LoVo (cell line): ENCODE data around the gene NTM.

Experiments
- DNase-seq: peaks from one replicate; pipeline ENCODE4 v3.0.0-alpha.2; 2016; ENCODE audit warnings: low spot score

The NTM gene

DNA sequence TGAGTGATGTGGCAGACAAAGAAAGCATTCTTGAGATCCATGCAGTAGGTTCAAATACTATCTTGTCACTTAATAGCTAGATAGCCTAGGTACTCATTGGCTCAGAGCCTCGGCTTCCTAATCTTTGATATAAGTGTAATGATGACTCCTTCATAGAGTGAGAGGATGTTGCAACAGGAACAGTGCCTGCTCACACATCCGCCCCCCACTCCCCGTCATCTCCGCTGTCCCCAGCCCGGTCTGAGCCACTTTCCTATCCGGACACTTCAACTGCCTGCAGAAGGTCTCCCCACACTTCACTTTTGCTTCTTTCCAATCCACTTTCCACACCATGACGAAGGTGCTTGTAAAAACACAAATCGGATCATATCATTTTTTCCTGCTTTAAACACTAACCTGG, 128.8 kb downstream of the NTM start:
- no peak for DNase-seq

DNA sequence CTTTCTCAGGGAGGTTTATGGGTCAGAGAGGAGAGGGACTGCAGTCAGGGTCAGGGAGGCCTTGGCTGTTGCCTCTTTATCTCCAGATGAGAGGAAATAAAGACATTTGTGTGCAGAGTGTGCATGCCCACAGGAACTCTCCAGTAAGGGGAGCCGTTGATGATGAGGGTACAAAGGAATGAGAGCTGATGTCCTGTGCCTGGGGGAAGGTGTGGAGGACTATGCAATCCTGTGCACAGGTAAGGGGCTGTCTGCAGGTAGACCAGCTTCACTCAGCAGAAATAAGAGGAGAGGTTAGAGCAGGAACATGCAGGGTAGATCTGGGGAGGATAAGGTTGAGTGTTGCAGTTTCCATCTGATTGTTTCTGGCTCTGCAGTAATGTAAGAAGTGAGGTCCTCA, 132.6 kb downstream of the NTM start:
- no peak for DNase-seq

DNA sequence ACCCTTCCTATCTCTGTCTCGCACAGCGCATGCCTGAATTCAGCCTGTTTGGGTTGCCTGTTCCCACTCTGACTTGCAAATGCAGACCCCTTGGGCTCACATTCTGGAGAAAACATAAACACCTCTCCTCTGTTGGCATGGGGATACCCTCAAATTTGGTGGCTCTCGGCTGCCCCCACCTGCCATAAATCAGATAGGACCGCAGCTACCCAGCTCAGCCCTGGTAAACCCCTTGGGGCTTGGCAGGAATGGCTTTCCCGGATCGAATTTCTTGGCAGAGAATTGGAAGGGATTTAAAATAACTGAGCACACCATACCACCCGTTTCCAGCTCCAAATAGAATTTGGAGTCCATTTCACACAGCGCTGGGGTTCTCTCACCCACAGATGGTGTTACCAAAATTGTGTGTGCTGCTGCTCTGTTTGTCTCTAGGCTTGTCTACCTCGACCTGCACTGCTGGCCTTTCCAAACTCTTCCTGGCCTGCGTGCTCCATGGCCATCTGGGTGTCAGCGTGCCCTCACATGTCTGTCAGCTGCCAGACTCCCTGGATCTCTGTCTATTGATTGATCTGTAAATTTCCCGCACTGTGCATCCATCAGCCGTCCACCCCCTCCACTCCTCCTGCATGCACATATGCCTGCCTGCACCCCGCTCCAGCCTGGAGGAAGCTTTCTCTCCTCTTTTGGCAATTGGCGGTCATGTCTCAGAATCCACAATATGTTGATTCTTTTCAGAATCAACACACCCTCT, 134.0 kb downstream of the NTM start:
- no peak for DNase-seq

DNA sequence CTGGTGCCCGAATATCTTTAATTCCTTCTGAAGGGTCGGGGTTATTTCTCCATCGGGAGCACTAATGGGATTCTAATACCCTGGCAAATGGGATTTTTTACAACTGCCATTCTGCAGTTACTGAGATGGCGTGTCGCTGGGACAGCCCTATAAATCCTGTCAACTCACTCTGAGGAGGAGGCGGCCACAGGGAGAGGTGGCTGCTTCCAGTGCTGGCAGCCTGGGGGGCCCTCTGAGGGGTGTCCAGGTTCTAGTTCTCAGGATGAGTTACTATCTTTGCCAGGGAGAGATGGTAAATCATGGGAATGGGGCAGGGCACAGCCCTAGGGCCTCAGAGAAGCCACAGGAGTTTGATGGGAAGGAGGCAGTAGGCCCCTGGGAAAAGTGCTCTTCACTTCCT, 135.9 kb downstream of the NTM start:
- DNase-seq, result no peak

DNA sequence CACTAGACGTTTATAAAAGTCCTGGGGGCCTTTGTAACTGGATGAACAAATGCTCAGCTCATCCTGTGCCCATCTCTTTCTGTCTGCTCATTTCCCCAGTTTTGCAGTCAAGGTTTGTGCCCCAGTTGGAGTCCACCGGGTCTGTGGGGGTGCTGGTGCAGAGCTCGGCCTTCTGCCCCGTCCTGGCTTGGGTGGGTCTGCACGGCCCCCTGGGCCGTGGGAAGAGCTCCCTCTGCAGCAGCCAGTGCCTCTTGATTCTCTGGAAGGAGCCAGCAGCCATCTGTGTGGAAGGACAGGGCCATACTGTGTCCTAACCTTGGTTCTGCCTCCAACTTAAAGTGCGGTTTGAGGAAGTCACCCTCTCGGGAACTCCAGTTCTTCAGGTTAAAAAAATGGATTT, 140.2 kb downstream of the NTM start:
- DNase-seq, result no peak

DNA sequence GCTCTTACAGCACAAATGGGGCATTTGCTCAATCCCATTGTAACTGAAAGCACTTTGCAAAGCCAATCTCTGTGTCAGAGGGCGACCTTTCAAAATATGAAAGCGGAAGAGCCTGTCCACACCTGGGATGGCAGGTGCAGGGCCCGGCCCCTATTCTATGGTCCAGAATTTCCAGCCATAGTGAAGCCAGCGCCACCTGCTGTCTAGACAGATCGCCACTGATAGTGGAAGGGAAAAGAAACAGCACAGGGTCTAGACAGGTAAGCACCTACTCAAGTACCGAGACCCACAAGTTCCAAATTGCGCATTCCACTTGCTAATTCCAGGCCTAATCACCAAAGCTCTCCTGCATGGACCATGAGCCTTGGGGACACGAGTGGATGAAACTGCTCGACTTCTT, 141.4 kb downstream of the NTM start:
- peak; percentile 22 for DNase-seq

DNA sequence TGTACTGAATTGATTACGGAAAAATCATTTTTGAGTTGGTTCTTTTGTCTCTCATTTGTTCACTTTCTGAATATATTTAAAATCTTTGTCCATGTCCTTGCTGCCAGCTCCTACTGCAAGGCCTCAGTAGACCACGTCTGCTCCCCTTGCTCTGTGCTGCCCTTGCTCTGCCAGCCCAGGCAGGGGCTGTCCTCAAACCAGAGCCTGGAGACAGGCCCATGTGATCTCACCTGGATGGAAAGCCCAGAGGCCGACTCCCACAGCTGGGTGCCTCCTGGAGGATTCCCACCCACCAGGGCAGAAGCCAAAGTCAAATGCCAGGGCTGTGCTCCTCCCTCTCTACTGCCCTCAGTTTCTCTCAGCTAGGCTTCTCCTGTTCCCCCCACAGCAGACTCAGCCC, 141.8 kb downstream of the NTM start:
- DNase-seq, result no peak

DNA sequence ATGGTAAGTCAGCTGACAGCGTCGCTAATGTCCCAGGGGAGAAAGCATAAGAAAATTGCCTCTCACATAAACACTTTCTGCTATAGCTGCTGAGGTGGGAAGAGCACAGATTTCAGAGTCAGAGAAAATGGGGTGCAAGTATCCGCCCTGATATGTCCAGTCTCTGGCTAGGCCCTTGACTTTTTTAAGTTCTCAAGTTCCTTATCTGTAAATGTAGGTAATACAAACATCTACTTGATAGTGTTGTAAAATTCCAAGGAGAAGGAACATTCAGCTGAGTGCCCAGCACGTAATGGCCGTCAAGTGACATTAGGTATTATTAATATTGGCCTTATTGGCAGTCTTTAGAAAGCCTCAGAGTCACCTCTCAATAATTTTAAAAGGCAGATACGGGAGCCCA, 143.6 kb downstream of the NTM start:
- no peak for DNase-seq

DNA sequence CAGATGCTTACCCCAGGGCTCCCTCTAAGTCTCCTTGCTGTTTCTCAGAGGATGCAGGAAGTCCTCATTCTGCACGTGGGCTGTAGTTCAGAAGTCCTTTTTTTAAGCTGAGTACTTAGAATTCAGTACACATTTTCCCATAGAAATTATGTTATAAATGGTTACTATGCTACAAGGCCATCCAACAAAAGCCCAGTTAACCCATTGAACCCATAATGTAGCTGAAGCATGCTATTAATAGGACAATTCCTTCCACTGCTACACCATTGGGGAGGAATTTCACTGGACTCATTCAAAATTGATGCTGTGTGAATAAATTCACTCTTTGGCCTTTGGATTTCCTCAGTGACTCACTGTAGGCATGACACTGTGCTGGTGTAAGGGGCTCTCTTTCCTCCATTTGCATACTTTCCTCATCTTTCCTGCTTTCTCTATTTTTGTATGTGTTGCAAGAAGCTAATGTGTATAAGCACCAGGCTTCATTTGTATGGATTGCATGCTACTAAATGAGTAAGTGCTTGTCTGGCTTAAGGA, 148.0 kb downstream of the NTM start:
- no peak for DNase-seq

DNA sequence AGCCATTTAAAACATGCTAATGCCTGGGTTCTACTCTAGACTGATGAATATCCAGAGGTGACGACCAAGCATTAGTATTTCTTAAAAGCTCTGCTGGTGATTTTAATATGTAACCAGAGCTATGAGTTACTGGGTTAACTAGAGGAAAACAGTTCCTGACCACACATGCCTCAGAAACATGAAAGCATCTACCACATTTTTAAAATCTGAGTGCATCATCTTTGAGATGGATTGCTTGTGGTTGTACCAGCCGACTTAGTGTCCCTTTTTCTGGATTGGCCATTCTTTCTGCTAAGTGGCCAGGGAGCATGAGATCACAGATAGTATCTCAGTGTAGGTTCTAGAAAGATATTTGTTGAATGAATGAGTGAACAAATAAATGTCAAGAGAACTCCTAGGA, 152.4 kb downstream of the NTM start:
- no peak for DNase-seq

DNA sequence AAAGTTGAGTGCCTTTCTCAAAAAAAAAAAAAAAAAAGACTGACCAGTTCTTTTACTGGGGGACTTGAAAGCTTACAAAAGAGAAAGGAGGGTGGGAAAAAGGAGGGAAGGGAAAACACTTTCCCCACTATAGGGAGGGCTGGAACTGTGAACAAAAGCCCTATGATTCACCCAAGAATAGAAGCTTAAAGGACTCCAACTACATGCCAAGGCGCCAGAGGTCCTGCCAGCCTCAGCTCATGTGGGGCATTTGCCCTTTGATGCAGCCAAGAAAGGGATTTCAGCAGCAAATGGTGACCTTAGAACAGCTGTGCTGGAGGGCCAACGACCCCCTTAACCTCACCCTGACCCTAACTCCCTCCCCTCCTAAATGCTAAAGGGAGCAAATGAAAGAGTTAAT, 160.0 kb downstream of the NTM start:
- no peak for DNase-seq

DNA sequence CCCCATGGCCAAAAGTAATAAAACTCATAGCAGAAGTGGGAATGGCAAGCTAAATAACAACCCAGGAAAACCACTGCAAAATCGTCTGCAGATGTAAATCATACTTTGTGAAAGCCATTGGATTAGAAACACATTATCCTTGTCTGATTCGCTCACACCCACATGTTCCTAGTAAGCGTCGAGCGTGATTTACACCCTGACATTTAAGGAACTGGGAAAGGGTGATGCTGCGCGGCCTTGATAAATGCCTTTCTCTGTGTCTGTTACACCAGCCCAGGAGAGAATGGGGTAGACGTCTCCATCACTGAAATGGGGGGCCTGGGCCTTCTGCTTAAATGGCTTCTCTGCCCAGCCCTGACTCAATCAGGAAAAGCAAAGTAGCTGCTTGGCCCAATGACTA, 162.7 kb downstream of the NTM start:
- no peak for DNase-seq

DNA sequence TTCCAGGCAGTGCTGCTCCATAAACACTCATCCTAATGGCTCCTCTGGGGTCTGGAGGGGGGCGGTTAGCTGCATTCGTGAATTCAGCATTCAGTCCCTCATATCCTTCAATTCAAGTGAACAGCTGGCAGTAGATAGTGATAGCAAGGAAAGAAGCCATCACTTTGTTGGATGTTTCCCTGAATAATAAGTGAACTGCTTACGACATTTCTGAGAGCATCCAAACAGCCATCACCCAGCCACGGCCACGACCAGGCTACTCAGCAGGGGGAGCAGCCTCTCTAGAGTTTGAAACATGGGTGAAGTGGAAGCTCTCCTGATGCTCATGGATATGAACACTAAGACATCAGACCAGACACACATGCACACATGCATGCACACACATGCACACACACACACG, 163.6 kb downstream of the NTM start:
- DNase-seq, result no peak

DNA sequence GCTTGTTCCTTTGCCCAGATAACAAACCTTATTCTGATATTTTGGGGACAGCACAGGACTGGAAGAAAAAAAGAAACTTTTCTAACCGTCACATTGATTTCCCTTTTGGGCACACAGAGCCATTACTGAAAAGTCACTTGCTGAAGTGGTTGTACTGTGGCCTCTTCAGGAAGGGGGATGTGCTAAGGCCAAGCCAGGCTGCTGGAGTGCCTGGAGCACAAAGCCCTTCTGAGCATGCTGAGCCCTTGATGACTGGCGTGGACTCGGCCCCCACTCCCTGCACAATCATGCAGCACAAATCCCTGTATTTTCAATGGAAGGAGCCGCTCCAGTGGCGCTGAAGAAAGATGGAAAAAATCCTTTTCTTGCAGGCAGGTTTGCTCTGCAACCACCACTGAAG, 164.2 kb downstream of the NTM start:
- no peak for DNase-seq

DNA sequence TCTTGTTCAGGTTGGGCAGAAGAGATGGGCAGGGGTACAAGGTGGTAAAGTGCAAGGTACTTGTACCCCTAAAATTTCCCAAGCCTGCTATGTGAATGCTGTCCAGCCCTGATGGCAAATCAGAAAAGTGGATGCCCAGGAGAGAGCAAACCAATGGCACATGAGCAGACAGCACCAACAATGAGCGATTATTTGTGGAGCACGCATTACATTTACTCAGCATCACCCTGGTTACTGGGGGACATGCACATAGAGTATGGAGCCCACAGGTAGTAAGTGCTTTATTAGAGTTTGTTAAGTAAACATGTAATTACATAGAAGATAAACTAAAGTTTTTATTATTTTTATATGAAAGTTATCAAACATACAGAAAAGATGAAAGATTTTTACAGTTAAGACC, 165.7 kb downstream of the NTM start:
- DNase-seq, result no peak

DNA sequence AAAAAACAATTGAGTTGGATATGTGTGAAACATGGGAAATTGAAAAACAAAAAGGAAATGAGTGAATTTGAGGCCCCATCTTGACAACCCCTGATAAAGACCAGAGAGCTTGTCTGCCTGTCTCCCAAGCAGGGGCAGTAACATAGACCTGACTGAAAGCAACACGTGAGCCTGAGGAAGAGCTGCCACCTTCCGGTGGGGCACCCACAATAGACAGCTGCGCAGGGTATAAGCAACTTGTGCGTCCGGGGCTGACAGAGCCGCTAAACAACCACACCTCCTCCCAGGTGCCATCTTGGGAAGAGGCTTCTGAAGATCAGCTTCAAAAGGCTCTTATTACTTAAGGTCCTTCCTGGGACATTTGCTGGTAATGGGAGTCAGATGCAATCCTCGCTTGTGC, 166.8 kb downstream of the NTM start:
- DNase-seq, result no peak

DNA sequence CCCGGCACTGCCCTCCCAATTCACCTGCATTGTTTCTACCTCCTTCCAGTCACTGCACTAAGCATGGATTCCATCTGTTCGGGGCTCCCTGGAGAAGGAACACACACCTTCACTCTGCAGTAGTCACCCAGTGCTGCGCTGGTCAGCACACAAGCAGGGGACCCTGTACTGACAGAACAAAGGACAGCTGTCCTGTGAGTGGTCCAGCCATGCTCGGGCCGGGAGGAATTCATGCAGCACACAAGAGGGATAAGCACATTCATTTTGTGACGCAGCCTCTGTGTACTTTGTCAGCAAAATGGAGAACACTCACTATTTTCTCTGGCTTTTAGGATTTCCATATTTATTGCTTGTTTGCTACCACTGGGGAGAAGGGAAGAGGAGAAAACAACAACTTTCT, 167.3 kb downstream of the NTM start:
- DNase-seq, result no peak

DNA sequence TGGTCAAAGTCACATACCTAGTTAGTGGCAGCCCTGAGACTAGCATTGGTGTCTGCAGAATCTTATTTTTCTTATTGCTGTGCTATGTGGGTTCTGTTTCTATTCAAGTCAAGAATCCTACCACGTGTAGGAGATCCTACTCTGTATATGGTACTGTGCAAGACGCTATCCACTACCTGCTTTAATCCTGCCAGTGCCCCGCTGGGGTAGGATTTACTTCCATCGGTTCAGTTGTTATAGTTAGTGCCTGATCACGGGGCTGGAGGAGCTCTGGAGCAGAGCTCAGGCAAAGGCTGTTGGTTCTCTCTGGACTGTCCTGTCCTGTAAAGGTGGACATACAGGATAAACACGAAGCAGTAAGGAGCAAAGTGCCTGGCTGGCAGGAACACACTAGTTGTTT, 167.9 kb downstream of the NTM start:
- DNase-seq, result no peak

DNA sequence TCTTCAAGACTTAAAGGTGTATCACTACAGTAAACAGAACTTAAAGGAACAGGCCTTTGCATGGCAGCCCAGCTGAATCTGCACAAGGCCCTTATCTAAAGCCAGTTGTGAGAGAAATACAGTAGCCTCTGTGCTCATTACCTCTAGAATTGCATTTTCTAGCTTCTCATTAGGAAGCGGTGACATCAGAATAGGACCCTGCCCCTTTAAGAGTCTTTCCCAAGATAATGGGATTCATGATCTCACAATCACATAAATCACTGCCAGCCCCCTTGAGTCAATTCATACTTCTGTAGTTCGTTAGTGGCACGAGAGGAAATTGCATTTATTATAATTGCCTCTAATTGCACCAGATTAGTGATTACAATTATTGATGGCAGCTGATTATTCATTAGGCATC, 170.3 kb downstream of the NTM start:
- DNase-seq, result no peak

DNA sequence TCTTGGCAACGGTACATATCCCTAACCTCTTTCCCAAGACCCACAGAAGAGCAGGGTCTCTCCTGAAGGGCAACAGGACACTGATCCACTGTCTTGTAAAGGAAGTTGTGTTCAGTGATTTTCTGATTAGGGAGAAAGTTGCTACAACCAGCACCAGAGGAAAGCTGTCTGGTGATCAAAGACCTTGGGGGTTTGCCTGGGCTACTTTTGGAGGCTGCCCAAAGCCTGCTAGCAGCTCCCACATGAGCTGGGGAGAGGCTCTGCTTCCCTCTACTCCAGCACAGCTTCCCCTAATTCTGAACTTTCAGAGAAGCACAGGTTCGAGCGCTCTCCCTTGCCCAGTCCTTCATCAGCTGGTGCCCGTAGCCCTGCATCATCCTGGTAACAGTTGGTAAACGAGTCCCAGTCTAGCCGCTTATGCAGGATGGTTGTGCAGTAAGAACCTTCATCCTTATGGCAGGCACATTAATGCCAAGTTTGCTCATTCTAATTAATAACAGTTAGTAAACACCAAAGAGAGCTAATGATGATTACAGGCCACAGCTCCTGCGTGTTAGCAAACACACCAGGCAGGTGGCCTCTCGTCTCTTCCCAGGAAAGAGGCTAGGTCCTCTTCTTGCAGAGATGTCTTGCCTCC, 173.1 kb downstream of the NTM start:
- DNase-seq, result no peak

DNA sequence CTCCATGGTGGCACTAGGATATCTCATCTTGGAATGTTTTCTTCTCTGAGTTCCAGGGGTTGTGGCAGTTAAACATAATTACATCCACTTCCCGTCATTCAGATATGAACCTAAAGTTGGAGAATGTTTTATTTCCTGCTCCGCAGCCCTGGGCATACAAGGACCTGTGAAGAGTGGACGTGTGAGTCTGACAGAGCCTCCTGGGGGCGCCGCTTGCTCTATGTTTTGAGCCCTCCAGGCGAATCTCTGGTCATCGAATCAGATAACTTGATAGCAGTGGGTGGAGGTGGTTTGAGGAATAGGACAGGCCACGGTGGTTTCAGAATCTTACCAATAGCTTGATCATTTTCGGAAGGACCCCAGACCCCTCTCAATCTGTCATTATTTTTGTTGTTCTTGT, 174.2 kb downstream of the NTM start:
- DNase-seq, result no peak

DNA sequence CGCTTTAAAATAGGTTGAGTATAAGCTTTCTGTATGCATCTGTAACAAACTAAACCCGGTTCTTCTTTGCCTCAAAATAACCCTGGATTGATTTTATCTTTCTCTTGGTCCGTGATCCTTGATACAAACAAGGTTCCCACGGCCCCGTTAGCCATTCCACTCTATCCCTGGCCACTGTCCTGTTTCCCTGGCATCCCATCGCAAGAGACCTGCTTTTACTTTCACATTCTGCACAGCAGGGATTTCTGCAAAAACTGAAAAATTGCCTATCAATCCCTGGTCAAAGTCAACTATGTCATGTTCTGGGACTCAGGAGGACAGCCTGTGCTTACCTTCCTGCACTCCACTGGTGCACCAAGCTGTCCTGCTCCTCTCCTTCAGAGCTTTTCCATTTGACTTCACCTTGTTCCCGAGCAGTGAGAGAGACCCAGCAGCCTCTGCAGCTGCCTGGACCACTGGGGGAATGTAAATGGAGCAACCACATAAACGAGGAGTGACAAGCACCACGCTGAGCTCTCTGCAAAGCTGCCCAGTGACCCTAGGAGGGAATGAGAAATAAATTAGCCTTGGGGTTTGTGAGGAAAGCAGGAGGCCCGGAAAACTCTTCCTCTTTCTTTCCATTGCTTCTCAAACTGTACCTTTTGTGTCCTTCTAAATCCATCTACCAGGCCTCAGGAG, 175.9 kb downstream of the NTM start:
- no peak for DNase-seq

DNA sequence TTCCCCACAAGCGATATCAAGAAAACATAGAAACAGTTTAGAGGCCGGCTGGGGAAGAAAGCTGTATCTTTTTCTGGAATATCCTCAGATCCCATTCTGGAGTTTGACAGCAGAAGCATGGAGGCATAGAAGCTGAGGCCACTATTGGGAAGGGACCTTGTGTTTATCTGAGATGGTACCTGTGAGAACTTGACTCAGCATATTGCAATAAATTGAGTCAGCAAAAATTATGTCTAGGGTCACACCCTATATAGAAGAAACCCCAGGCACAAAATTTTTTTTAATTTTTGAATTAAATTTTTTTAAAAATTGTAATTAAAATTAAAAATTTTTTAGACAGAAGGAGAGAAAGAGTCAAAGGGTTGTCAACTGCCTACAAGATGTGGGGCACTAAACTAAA, 178.7 kb downstream of the NTM start:
- DNase-seq, result no peak
